A549 (cell line): Measurements from ENCODE around the gene PCSK5.

Source experiments
- CTCF ChIP-seq: fragments of >200 bp; sonication (Bioruptor Twin); formaldehyde crosslinking; IDR thresholded peaks from 3 replicates; pipeline ENCODE4 v1.5.1; 2016
- ESRRA ChIP-seq: fragments of 150-350 bp; IDR thresholded peaks from 2 replicates; pipeline ENCODE4 v1.6.1; 2014; ENCODE audit warnings: mild to moderate bottlenecking, low read length, borderline replicate concordance
- GATA3 ChIP-seq: IDR thresholded peaks from 2 replicates; pipeline ENCODE4 v1.6.1; 2012; ENCODE audit warnings: borderline replicate concordance
- HDAC2 ChIP-seq: fragments of 200-600 bp; sonication (generic); IDR thresholded peaks from 2 replicates; pipeline ENCODE4 v1.6.1; 2016
- MYC ChIP-seq: IDR thresholded peaks from 2 replicates; pipeline ENCODE4 v1.6.1; 2012; ENCODE audit warnings: mild to moderate bottlenecking, inconsistent platforms, low read length, improper control_type of control experiment, borderline replicate concordance
- NR3C1 ChIP-seq: fragments of >200 bp; sonication (Bioruptor Twin); formaldehyde crosslinking; IDR thresholded peaks from 3 replicates; pipeline ENCODE4 v1.6.1; 2017
- PHF8 ChIP-seq: fragments of 200-600 bp; sonication (generic); IDR thresholded peaks from 2 replicates; pipeline ENCODE4 v1.6.1; 2016; ENCODE audit warnings: low read depth, mild to moderate bottlenecking, antibody characterized with exemption, moderate library complexity, borderline replicate concordance
- POLR2AphosphoS2 ChIP-seq: conservative IDR thresholded peaks from 2 replicates; pipeline ENCODE4 v1.6.1; 2012; ENCODE audit warnings: low read length, improper control_type of control experiment, inconsistent platforms
- RNF2 ChIP-seq: fragments of 200-600 bp; sonication (generic); IDR thresholded peaks from 2 replicates; pipeline ENCODE4 v1.6.1; 2016; ENCODE audit warnings: low read depth, mild to moderate bottlenecking, antibody characterized with exemption, moderate library complexity, borderline replicate concordance
- TF ChIP-seq, protein P1 (sequence below): fragments of >200 bp; sonication (Bioruptor Twin); formaldehyde crosslinking; IDR thresholded peaks from 3 replicates; pipeline ENCODE4 v1.6.1; 2016
- TF ChIP-seq, protein P2 (sequence below): fragments of 450-650 bp; IDR thresholded peaks from 2 replicates; pipeline ENCODE4 v1.6.1; 2014; ENCODE audit warnings: antibody characterized with exemption

DNA sequence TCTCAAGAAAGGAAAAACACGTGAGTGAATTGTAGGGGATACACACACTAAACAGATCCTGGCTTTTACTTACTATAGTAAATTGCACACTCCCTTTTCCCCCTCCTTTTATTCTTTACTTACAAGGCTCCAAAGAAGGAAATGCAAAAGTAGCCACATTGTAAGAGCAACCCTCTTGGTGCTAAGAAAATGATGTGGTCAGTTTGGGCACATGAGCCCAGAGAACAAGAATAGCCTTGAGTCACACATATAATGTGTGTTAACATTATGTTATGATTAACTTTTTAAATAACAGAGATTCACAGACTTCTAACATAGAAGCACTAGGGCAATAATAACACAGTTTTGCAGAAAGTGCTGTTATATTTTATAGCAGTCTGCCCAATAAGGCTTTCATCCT lies 48.5 kb downstream of the PCSK5 start:
- TF ChIP-seq NR3C1 = no peak
- TF ChIP-seq, protein P1, sequence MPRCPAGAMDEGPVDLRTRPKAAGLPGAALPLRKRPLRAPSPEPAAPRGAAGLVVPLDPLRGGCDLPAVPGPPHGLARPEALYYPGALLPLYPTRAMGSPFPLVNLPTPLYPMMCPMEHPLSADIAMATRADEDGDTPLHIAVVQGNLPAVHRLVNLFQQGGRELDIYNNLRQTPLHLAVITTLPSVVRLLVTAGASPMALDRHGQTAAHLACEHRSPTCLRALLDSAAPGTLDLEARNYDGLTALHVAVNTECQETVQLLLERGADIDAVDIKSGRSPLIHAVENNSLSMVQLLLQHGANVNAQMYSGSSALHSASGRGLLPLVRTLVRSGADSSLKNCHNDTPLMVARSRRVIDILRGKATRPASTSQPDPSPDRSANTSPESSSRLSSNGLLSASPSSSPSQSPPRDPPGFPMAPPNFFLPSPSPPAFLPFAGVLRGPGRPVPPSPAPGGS = no peak
- no peak for TF ChIP-seq PHF8
- no peak for TF ChIP-seq POLR2AphosphoS2
- no peak for TF ChIP-seq HDAC2
- TF ChIP-seq MYC = no peak
- TF ChIP-seq RNF2 = no peak
- TF ChIP-seq CTCF = no peak
- TF ChIP-seq, protein P2, sequence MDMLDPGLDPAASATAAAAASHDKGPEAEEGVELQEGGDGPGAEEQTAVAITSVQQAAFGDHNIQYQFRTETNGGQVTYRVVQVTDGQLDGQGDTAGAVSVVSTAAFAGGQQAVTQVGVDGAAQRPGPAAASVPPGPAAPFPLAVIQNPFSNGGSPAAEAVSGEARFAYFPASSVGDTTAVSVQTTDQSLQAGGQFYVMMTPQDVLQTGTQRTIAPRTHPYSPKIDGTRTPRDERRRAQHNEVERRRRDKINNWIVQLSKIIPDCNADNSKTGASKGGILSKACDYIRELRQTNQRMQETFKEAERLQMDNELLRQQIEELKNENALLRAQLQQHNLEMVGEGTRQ = no peak
- no peak for TF ChIP-seq GATA3
- no peak for TF ChIP-seq ESRRA
